ENCODE measurements around the gene NTRK3. TPM values are rescaled to one million over a fixed set of nuclear protein-coding genes. Genes with fewer than 3 reads are reported as not detected.

Gene NTRK3
- polyA plus RNA-seq, 1 donor (not counting 4 experiments of a cell fraction or from before 2014, with no cell fraction given) = not detected

DNA sequence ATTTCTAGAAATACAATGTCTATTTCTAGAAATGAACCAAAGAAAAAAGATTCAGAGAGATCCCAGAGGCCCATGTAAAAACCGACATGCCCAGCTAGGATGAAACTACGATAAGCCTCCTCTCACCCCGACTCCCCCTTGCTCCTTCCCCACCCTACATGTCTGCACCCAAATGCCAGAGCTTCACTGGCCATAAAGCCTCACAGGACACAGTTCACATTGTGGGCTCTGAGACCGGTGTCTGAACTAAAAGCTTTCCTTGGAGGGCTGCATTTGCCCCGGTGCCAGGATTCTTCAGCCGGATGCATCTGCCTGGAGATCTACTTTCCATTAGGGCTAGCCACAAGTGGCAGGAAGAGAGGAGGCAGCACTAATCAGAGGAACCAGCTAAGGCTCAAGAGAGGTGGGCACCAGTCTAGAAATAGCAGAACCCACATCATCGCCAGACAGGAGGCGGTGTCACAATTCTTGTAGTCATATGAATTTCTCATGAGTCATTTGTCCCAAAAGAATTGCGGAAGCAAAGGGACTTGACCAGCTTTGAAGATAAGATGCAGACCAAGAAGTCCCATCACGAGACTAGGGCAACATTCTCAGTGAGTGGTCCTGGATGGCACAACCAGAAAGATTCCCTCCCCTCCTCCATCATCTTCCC lies 353.6 kb downstream of the NTRK3 start:
- H3K4me3 ChIP-seq (ENCODE audit: control insufficient read depth in 2 of 3, extremely low read depth in 1 of 3, insufficient read depth in 2 of 3, low read depth in 1 of 3, low read length in 3 of 3) = no peak overlapping the region
- TF ChIP-seq EZH2 (IDR thresholded peaks at IDR 0.05; ENCODE audit: low read length) = no peak
- TF ChIP-seq, protein P1, sequence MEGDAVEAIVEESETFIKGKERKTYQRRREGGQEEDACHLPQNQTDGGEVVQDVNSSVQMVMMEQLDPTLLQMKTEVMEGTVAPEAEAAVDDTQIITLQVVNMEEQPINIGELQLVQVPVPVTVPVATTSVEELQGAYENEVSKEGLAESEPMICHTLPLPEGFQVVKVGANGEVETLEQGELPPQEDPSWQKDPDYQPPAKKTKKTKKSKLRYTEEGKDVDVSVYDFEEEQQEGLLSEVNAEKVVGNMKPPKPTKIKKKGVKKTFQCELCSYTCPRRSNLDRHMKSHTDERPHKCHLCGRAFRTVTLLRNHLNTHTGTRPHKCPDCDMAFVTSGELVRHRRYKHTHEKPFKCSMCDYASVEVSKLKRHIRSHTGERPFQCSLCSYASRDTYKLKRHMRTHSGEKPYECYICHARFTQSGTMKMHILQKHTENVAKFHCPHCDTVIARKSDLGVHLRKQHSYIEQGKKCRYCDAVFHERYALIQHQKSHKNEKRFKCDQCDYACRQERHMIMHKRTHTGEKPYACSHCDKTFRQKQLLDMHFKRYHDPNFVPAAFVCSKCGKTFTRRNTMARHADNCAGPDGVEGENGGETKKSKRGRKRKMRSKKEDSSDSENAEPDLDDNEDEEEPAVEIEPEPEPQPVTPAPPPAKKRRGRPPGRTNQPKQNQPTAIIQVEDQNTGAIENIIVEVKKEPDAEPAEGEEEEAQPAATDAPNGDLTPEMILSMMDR (optimal IDR thresholded peaks at IDR 0.05 in 1 of 3, IDR thresholded peaks at IDR 0.05 in 1 of 3, conservative IDR thresholded peaks at IDR 0.05 in 1 of 3; ENCODE audit: extremely low read depth in 1 of 3, insufficient read depth in 2 of 3, low read length in 3 of 3) = no peak
- H3K4me1 ChIP-seq (ENCODE audit: control insufficient read depth, extremely low read depth, insufficient read depth, low read length) = no peaks in the 10 kb centered on the region
- H3K79me2 ChIP-seq (ENCODE audit: control insufficient read depth, insufficient read depth, low read length) = no peaks in the 10 kb centered on the region
- DNase-seq (ENCODE audit: low read depth, low spot score) (no peak), FAIRE-seq (no peak)
- H4K20me1 ChIP-seq (ENCODE audit: control insufficient read depth, extremely low read depth, insufficient read depth, low read length) = no peaks in the 10 kb centered on the region
- H3K4me2 ChIP-seq (ENCODE audit: control insufficient read depth, extremely low read depth, insufficient read depth, low read depth, low read length) = no peak overlapping the region
- dilution Hi-C loops (cut with MboI; ENCODE audit: extremely low pct_ligation_motif_present, low sequenced_read_pairs) = no loop called here
- no peaks in the 10 kb centered on the region for H3K9me3 ChIP-seq (ENCODE audit: control insufficient read depth, low read depth, low read length)
- H3K27ac ChIP-seq (ENCODE audit: control insufficient read depth, insufficient read depth, low read length) = no peak overlapping the region
- H3K9ac ChIP-seq (ENCODE audit: control insufficient read depth, extremely low read depth, insufficient read depth, low read length) = no peak overlapping the region
- no peaks in the 10 kb centered on the region for H3K27me3 ChIP-seq (ENCODE audit: control insufficient read depth, extremely low read depth, insufficient read depth, low read length)
- H3K36me3 ChIP-seq (ENCODE audit: control insufficient read depth in 2 of 2, extremely low read depth in 1 of 2, insufficient read depth in 2 of 2, low read length in 2 of 2) = no peaks in the 10 kb centered on the region
- no peak overlapping the region for H2AFZ ChIP-seq (ENCODE audit: control insufficient read depth, low read length)
- H3K9me1 ChIP-seq (ENCODE audit: control insufficient read depth, extremely low read depth, insufficient read depth, low read length) = no peaks in the 10 kb centered on the region

DNA sequence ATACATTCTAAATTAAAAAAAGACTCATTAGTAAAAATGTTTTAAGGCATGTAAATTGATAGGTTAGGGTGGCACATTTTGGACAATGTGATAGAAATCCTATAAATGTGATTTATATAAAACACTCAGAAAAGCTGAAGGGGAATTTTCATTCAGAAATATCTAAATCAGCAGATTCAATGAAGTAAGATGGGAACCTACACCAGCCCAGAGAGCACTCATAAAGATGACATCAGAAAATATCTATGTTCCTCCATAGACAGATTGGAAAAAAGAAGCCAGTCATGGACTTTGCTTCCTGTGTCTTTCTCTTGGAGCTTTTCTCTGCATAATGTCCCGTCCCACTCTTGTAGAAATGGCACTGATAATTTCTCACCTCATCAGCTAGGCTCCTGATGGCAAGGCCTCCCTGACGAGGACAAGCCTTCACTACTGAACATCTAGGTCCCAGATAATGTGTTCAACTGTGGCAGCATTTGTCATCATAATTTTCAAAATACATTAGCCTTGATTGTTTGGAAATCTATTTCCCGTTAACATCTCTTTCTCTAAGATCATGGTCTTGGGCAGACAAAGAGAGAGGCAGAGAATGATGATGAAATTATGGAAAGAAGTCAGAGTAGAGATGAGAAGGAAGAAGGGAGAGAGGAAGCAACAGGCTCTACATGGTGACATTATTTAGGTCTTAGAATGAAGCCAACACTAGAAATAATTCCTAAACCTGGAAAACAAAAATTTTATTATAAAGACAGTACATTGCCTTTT lies 354.4 kb downstream of the NTRK3 start:
- no peak overlapping the region for H2AFZ ChIP-seq (ENCODE audit: control insufficient read depth, low read length)
- no peak overlapping the region for H3K4me3 ChIP-seq (ENCODE audit: control insufficient read depth in 2 of 3, extremely low read depth in 1 of 3, insufficient read depth in 2 of 3, low read depth in 1 of 3, low read length in 3 of 3)
- H3K27me3 ChIP-seq (ENCODE audit: control insufficient read depth, extremely low read depth, insufficient read depth, low read length) = no peaks in the 10 kb centered on the region
- DNase-seq (ENCODE audit: low read depth, low spot score) = no peak
- no peak overlapping the region for H3K4me2 ChIP-seq (ENCODE audit: control insufficient read depth, extremely low read depth, insufficient read depth, low read depth, low read length)
- no peaks in the 10 kb centered on the region for H3K36me3 ChIP-seq (ENCODE audit: control insufficient read depth in 2 of 2, extremely low read depth in 1 of 2, insufficient read depth in 2 of 2, low read length in 2 of 2)
- no peak overlapping the region for H3K9ac ChIP-seq (ENCODE audit: control insufficient read depth, extremely low read depth, insufficient read depth, low read length)
- FAIRE-seq = no peak
- no peaks in the 10 kb centered on the region for H3K4me1 ChIP-seq (ENCODE audit: control insufficient read depth, extremely low read depth, insufficient read depth, low read length)
- no peak overlapping the region for H3K27ac ChIP-seq (ENCODE audit: control insufficient read depth, insufficient read depth, low read length)
- dilution Hi-C loops (cut with MboI; ENCODE audit: extremely low pct_ligation_motif_present, low sequenced_read_pairs) = no loop called here
- no peak for TF ChIP-seq EZH2 (IDR thresholded peaks at IDR 0.05; ENCODE audit: low read length)
- TF ChIP-seq, protein P1 (optimal IDR thresholded peaks at IDR 0.05 in 1 of 3, IDR thresholded peaks at IDR 0.05 in 1 of 3, conservative IDR thresholded peaks at IDR 0.05 in 1 of 3; ENCODE audit: extremely low read depth in 1 of 3, insufficient read depth in 2 of 3, low read length in 3 of 3) = no peak
- no peaks in the 10 kb centered on the region for H4K20me1 ChIP-seq (ENCODE audit: control insufficient read depth, extremely low read depth, insufficient read depth, low read length)
- H3K79me2 ChIP-seq (ENCODE audit: control insufficient read depth, insufficient read depth, low read length) = no peaks in the 10 kb centered on the region
- no peaks in the 10 kb centered on the region for H3K9me1 ChIP-seq (ENCODE audit: control insufficient read depth, extremely low read depth, insufficient read depth, low read length)
- no peaks in the 10 kb centered on the region for H3K9me3 ChIP-seq (ENCODE audit: control insufficient read depth, low read depth, low read length)
